HEK293 (cell line): ENCODE measurements around the gene DHX16.

Experiments used
- CTCF ChIA-PET: fragments of 350-600 bp; formaldehyde crosslinking; extraction: SDS; loops from one replicate; lab custom pipeline; 2021; ENCODE audit warnings: antibody characterized with exemption; lab: Yijun Ruan, JAX
- POLR2A ChIA-PET: fragments of 300-600 bp; formaldehyde crosslinking; extraction: SDS; loops from one replicate; lab custom pipeline; 2020; ENCODE audit warnings: antibody characterized with exemption, inconsistent platforms; lab: Yijun Ruan, JAX
- H3K27ac ChIP-seq: fragments of 200-500 bp; sonication (Bioruptor generic); 2 replicates; pipeline ENCODE4 v1.5.1; 2014; ENCODE audit warnings: low read depth, low read length, control low read depth, inconsistent platforms; ENCODE audit errors: extremely low read depth
- H3K36me3 ChIP-seq, 2 experiments: fragments of 200-500 bp in 1 of 2; sonication (Bioruptor generic) in 1 of 2; 1 replicate in 1 of 2; 2 replicates in 1 of 2; pipeline ENCODE4 v1.5.1; 2014 to 2017; ENCODE audit warnings: inconsistent platforms in 2 of 2, low read length in 2 of 2; ENCODE audit not compliant: control insufficient read depth in 2 of 2, insufficient read depth in 1 of 2
- H3K4me1 ChIP-seq: fragments of 200-500 bp; sonication (Bioruptor generic); 2 replicates; pipeline ENCODE4 v1.5.1; 2014; ENCODE audit warnings: mild to moderate bottlenecking, low read length, inconsistent platforms; ENCODE audit not compliant: control insufficient read depth, insufficient read depth
- H3K4me3 ChIP-seq: 2 replicates; pipeline ENCODE4 v1.5.1; 2011; ENCODE audit warnings: low read depth, mild to moderate bottlenecking, control low read depth, low read length, moderate library complexity
- H3K9me3 ChIP-seq: fragments of 200-500 bp; sonication (Bioruptor generic); 2 replicates; pipeline ENCODE4 v1.5.1; 2014; ENCODE audit warnings: low read depth, low read length, inconsistent platforms; ENCODE audit not compliant: control insufficient read depth, insufficient read depth
- GLIS1 ChIP-seq: fragments of 450-650 bp; formaldehyde crosslinking; IDR thresholded peaks from 2 replicates; pipeline ENCODE4 v1.5.1; 2016; ENCODE audit warnings: missing biosample characterization, missing genetic modification characterization
- KLF1 ChIP-seq: fragments of 450-650 bp; formaldehyde crosslinking; IDR thresholded peaks from 2 replicates; pipeline ENCODE4 v1.5.1; 2016; ENCODE audit warnings: missing biosample characterization, missing genetic modification characterization
- KLF10 ChIP-seq: fragments of 450-650 bp; IDR thresholded peaks from 2 replicates; pipeline ENCODE4 v1.5.1; 2018; ENCODE audit warnings: missing biosample characterization, mild to moderate bottlenecking, missing genetic modification characterization
- KLF16 ChIP-seq: fragments of 450-650 bp; formaldehyde crosslinking; IDR thresholded peaks from 2 replicates; pipeline ENCODE4 v1.5.1; 2017; ENCODE audit warnings: missing biosample characterization, missing genetic modification characterization
- KLF9 ChIP-seq: fragments of 450-650 bp; formaldehyde crosslinking; IDR thresholded peaks from 2 replicates; pipeline ENCODE4 v1.5.1; 2016; ENCODE audit warnings: missing biosample characterization, missing genetic modification characterization, low read depth
- OSR2 ChIP-seq: fragments of 450-650 bp; formaldehyde crosslinking; IDR thresholded peaks from 2 replicates; pipeline ENCODE4 v1.5.1; 2016; ENCODE audit warnings: missing biosample characterization, missing genetic modification characterization
- PRDM1 ChIP-seq: fragments of 450-650 bp; formaldehyde crosslinking; IDR thresholded peaks from 2 replicates; pipeline ENCODE4; 2016; ENCODE audit warnings: missing biosample characterization, missing genetic modification characterization
- RBAK ChIP-seq: fragments of 450-650 bp; formaldehyde crosslinking; IDR thresholded peaks from 2 replicates; pipeline ENCODE4 v1.5.1; 2016; ENCODE audit warnings: missing biosample characterization, missing genetic modification characterization
- SP7 ChIP-seq: fragments of 450-650 bp; formaldehyde crosslinking; IDR thresholded peaks from 2 replicates; pipeline ENCODE4 v1.5.1; 2016; ENCODE audit warnings: missing biosample characterization, missing genetic modification characterization
- YY1 ChIP-seq: fragments of 450-650 bp; formaldehyde crosslinking; IDR thresholded peaks from 2 replicates; pipeline ENCODE4 v1.5.1; 2018; ENCODE audit warnings: missing biosample characterization, missing genetic modification characterization
- ZBTB1 ChIP-seq: fragments of 450-650 bp; formaldehyde crosslinking; IDR thresholded peaks from 2 replicates; pipeline ENCODE4 v1.5.1; 2016; ENCODE audit warnings: missing biosample characterization, missing genetic modification characterization
- ZNF248 ChIP-seq: fragments of 450-650 bp; formaldehyde crosslinking; IDR thresholded peaks from 2 replicates; pipeline ENCODE4 v1.5.1; 2017; ENCODE audit warnings: missing biosample characterization, missing genetic modification characterization
- ZNF324 ChIP-seq: fragments of 450-650 bp; formaldehyde crosslinking; IDR thresholded peaks from 2 replicates; pipeline ENCODE4 v1.5.1; 2016; ENCODE audit warnings: missing biosample characterization, missing genetic modification characterization
- ZNF335 ChIP-seq: fragments of 450-650 bp; formaldehyde crosslinking; conservative IDR thresholded peaks from 2 replicates; pipeline ENCODE4 v1.5.1; 2016; ENCODE audit warnings: missing biosample characterization, missing genetic modification characterization
- ZNF391 ChIP-seq: fragments of 450-650 bp; formaldehyde crosslinking; IDR thresholded peaks from 2 replicates; pipeline ENCODE4 v1.5.1; 2016; ENCODE audit warnings: low read depth, missing biosample characterization, missing genetic modification characterization, borderline replicate concordance
- ZNF514 ChIP-seq: fragments of 450-650 bp; formaldehyde crosslinking; IDR thresholded peaks from 2 replicates; pipeline ENCODE4 v1.5.1; 2016; ENCODE audit warnings: missing biosample characterization, missing genetic modification characterization
- ZNF530 ChIP-seq: fragments of 450-650 bp; formaldehyde crosslinking; IDR thresholded peaks from 2 replicates; pipeline ENCODE4 v1.5.1; 2016; ENCODE audit warnings: low read depth, missing biosample characterization, missing genetic modification characterization
- ZNF548 ChIP-seq: fragments of 450-650 bp; formaldehyde crosslinking; IDR thresholded peaks from 2 replicates; pipeline ENCODE4 v1.5.1; 2016; ENCODE audit warnings: missing biosample characterization, missing genetic modification characterization
- ZNF600 ChIP-seq: fragments of 450-650 bp; formaldehyde crosslinking; IDR thresholded peaks from 2 replicates; pipeline ENCODE4 v1.5.1; 2016; ENCODE audit warnings: missing biosample characterization, missing genetic modification characterization
- ZNF610 ChIP-seq: fragments of 450-650 bp; formaldehyde crosslinking; IDR thresholded peaks from 2 replicates; pipeline ENCODE4 v1.5.1; 2016; ENCODE audit warnings: missing biosample characterization, missing genetic modification characterization, borderline replicate concordance
- ZNF76 ChIP-seq: fragments of 450-650 bp; formaldehyde crosslinking; IDR thresholded peaks from 2 replicates; pipeline ENCODE4; 2016; ENCODE audit warnings: low read depth, missing biosample characterization, missing genetic modification characterization, borderline replicate concordance
- ZNF792 ChIP-seq: fragments of 450-650 bp; formaldehyde crosslinking; IDR thresholded peaks from 2 replicates; pipeline ENCODE4 v1.5.1; 2016; ENCODE audit warnings: missing biosample characterization, missing genetic modification characterization
- TF ChIP-seq, protein P1 (sequence below): fragments of 450-650 bp; formaldehyde crosslinking; IDR thresholded peaks from 2 replicates; pipeline ENCODE4 v1.5.1; 2016; ENCODE audit warnings: missing biosample characterization, missing genetic modification characterization
- TF ChIP-seq, protein P2 (sequence below): fragments of 450-650 bp; formaldehyde crosslinking; IDR thresholded peaks from 2 replicates; pipeline ENCODE4 v1.5.1; 2016; ENCODE audit warnings: missing biosample characterization, missing genetic modification characterization
- TF ChIP-seq, protein P3 (sequence below): fragments of 450-650 bp; formaldehyde crosslinking; IDR thresholded peaks from 2 replicates; pipeline ENCODE4 v1.5.1; 2016; ENCODE audit warnings: missing biosample characterization, missing genetic modification characterization, low read depth

The DHX16 gene

DNA sequence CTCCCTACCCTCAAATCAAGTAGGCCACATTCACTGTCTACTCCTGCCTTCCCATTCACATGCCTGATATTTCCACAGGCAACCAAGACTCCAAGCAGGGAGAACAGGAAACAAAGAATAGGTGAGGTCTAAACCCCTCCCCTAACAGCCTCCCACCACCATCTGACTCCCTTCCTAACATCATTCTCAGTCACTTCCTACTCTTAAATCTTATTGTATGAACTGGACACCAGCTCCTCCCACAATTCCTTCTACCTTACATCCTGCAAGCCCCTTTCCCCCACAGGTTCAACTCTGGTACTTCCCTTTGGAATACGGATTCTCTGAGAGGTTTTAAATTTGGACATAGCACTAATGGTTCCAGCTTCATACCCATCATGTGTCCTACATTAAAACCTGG is 26.8 kb downstream of the DHX16 start (continued):
- no peak for TF ChIP-seq RBAK (tag by site-specific recombination)
- TF ChIP-seq KLF16, result no peak
- TF ChIP-seq ZNF610 (tag by site-specific recombination), result no peak
- TF ChIP-seq ZNF324 (tag by site-specific recombination), result no peak
- TF ChIP-seq KLF1, result no peak
- no peak for TF ChIP-seq ZBTB1 (tag by site-specific recombination)

DNA sequence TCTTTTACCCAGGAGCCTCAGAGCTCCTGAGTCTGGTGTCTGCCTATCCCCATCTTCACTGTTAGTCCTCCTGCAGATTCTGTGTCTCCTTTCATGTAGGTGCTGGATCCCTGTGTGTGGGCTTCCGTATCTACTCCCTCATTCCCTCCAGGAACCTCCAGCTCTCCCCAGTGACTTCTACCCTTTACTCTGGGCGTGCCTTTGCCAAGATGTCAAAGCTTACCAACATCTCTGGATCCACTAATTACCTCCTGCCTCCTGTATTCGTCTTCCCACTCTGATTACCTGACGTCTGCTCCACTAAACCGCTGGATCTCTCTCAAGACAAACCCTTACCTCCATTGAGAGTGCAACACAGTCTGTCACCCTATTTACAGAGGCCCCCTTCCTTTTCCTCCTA is 28.0 kb downstream of the DHX16 start:
- CTCF ChIA-PET, result interaction anchor here (0.6 to 2.1 kb wide), 5 partner anchors 27 to 88 kb away, joined by 3 to 9 read pairs (median 4); partner anchors contain the start of gene PRR3
- Histone ChIP-seq H3K4me3 (no peak overlapping the region), H3K27ac (no peak overlapping the region), H3K36me3 (peaks cover 22 to 61% of the 10 kb centered on the region in 2 experiments; a peak in 2 of 3 replicates), H3K9me3 (no peaks in the 10 kb centered on the region), H3K4me1 (peaks cover 8% of the 10 kb centered on the region)
- POLR2A ChIA-PET, result interaction anchor here (0.5 to 1.5 kb wide), 5 partner anchors 8 to 30 kb away, joined by 3 to 4 read pairs (median 3); partner anchors contain the start of genes MRPS18B and PPP1R10
- TF ChIP-seq GLIS1 (tag by site-specific recombination) (no peak), ZNF600 (tag by site-specific recombination) (peak; percentile 57; the same call in 1 of the 2 replicates)

DNA sequence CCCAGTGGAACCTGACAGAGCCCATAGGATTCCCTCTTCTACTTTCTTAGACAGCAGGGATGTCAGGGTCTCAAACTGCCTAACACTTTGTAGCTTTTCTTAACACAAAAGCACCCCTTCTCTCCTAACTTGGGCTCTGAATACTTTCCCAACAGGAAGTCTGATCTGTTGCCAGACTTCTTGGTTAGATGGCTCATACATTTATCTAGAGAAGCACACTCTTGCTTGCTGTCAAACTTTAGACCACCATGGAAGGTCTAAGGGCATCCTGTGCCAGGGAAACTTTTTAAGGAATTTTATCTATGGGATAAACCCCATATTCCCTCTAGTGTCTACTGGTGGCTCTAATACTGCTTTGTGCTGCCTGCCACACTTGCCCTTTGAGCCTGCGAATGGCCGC is 29.1 kb downstream of the DHX16 start:
- Histone ChIP-seq H3K36me3 (peaks cover 30 to 61% of the 10 kb centered on the region in 2 experiments; a peak in 2 of 3 replicates), H3K4me1 (peaks cover 8% of the 10 kb centered on the region), H3K27ac (no peak overlapping the region), H3K4me3 (no peak overlapping the region), H3K9me3 (no peaks in the 10 kb centered on the region)
- ChIA-PET CTCF (interaction anchor here (0.7 to 2.1 kb wide), 5 partner anchors 18 to 190 kb away, joined by 3 to 9 read pairs (median 3); no protein-coding TSS in a partner anchor), POLR2A (interaction anchor here (0.7 to 1.5 kb wide), 2 partner anchors 20 to 29 kb away, joined by 3 read pairs; no protein-coding TSS in a partner anchor)
- TF ChIP-seq ZNF248 (tag by site-specific recombination), result no peak
- TF ChIP-seq PRDM1 (tag by site-specific recombination), result no peak
- TF ChIP-seq ZNF514, result no peak
- no peak for TF ChIP-seq YY1 (tag by site-specific recombination)
- no peak for TF ChIP-seq ZNF530 (tag by site-specific recombination)
- no peak for TF ChIP-seq ZBTB1 (tag by site-specific recombination)
- no peak for TF ChIP-seq ZNF76 (tag by site-specific recombination)
- TF ChIP-seq, protein P1, sequence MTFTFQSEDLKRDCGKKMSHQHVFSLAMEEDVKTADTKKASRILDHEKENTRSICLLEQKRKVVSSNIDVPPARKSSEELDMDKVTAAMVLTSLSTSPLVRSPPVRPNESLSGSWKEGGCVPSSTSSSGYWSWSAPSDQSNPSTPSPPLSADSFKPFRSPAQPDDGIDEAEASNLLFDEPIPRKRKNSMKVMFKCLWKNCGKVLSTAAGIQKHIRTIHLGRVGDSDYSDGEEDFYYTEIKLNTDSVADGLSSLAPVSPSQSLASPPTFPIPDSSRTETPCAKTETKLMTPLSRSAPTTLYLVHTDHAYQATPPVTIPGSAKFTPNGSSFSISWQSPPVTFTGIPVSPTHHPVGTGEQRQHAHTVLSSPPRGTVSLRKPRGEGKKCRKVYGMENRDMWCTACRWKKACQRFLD (tag by site-specific recombination), result no peak
- no peak for TF ChIP-seq ZNF335 (tag by site-specific recombination)
- TF ChIP-seq KLF9 (tag by site-specific recombination), result no peak
- TF ChIP-seq, protein P2, sequence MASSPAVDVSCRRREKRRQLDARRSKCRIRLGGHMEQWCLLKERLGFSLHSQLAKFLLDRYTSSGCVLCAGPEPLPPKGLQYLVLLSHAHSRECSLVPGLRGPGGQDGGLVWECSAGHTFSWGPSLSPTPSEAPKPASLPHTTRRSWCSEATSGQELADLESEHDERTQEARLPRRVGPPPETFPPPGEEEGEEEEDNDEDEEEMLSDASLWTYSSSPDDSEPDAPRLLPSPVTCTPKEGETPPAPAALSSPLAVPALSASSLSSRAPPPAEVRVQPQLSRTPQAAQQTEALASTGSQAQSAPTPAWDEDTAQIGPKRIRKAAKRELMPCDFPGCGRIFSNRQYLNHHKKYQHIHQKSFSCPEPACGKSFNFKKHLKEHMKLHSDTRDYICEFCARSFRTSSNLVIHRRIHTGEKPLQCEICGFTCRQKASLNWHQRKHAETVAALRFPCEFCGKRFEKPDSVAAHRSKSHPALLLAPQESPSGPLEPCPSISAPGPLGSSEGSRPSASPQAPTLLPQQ, result no peak

DNA sequence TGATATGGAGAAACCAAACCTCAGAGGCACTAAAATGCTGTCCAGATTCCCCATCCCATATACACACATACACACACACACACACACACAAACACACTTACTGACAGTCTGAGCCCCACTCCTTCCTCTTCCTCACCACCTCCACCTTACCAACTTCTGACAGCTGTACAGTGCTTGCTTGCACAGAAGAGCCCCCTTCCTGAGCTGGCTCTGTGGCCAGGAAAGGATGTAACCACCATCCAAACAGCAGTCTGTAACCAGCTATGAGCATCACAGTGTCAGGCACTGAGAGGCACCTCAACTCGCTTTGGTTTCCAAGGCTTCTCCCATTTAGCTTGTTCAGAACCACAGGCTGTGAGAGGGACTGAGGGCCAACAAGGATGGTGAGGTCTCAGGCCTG is 31.8 kb downstream of the DHX16 start:
- CTCF ChIA-PET, result interaction anchor here (0.6 to 1.0 kb wide), 3 partner anchors 48 to 157 kb away, joined by 3 to 8 read pairs (median 3); no protein-coding TSS in a partner anchor

More for the DNA sequence above, 31.8 kb downstream of the DHX16 start:
- Histone ChIP-seq H3K4me3 (no peak overlapping the region), H3K27ac (no peak overlapping the region), H3K9me3 (no peaks in the 10 kb centered on the region), H3K4me1 (peaks cover 3% of the 10 kb centered on the region), H3K36me3 (peaks cover 34 to 70% of the 10 kb centered on the region in 2 experiments; a peak in 2 of 3 replicates)
- TF ChIP-seq ZNF391 (tag by site-specific recombination) (no peak), SP7 (tag by site-specific recombination) (no peak), ZNF548 (tag by site-specific recombination) (no peak), OSR2 (tag by site-specific recombination) (no peak), KLF10 (no peak), ZNF792 (tag by site-specific recombination) (no peak)
- TF ChIP-seq, protein P3, sequence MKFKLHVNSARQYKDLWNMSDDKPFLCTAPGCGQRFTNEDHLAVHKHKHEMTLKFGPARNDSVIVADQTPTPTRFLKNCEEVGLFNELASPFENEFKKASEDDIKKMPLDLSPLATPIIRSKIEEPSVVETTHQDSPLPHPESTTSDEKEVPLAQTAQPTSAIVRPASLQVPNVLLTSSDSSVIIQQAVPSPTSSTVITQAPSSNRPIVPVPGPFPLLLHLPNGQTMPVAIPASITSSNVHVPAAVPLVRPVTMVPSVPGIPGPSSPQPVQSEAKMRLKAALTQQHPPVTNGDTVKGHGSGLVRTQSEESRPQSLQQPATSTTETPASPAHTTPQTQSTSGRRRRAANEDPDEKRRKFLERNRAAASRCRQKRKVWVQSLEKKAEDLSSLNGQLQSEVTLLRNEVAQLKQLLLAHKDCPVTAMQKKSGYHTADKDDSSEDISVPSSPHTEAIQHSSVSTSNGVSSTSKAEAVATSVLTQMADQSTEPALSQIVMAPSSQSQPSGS (tag by site-specific recombination), result no peak
- POLR2A ChIA-PET, result interaction anchor here (0.8 to 1.9 kb wide), 4 partner anchors 11 to 90 kb away, joined by 3 to 5 read pairs (median 4); no protein-coding TSS in a partner anchor
